Erythroblast (primary cell): ENCODE measurements around the gene FBXO41.

Source experiments
- GATA1 ChIP-seq: IDR thresholded peaks from 2 replicates; pipeline ENCODE4 v1.6.1; 2011; ENCODE audit warnings: low read depth, mild to moderate bottlenecking, control low read depth, low read length, moderate library complexity
- POLR2A ChIP-seq: IDR thresholded peaks from 2 replicates; pipeline ENCODE4 v1.6.1; 2011; ENCODE audit warnings: mild to moderate bottlenecking, low read length

GRCh38 chr2:73218298-73218697 lies 66.0 kb downstream of the FBXO41 start:
- TF ChIP-seq POLR2A: no peak
- TF ChIP-seq GATA1: no peak
